Activated gamma-delta T cell treated with anti-CD3 and anti-CD28 coated beads, Interleukin-2, amount 50 U/mL, for 16 hours (primary cell): ENCODE results near the gene CCDC157.

ENCODE experiments used
- DNase-seq: peaks from one replicate; pipeline ENCODE4 v3.0.0-alpha.2; 2020; ENCODE audit warnings: low read depth

CCDC157 gene

DNA sequence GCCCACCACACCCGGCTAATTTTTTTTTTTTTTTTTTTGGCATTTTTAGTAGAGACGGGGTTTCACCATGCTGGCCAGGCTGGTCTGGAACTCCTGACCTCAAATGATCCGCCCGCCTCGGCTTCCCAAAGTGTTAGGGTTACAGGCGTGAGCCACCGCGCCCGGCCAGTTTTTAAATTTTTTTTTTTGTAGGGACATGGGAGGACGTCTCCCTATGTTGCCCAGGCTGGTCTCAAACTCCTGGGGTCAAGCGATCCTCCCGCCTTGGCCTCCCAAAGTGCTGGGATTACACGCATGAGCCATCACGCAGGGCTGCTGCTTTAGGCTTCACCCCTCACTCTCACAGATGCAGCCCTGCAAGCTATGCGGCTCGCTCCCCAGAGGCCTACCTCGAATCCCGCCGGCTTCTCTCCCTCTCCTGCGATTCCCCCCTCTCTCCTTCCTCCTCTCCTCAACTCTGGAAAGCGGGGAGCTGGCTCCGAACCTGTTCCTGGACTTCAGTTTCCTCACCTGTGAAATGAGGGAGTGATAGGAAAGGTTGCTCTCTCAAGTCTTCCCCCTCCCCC is 926 bp downstream of the CCDC157 start:
- no peak for DNase-seq

DNA sequence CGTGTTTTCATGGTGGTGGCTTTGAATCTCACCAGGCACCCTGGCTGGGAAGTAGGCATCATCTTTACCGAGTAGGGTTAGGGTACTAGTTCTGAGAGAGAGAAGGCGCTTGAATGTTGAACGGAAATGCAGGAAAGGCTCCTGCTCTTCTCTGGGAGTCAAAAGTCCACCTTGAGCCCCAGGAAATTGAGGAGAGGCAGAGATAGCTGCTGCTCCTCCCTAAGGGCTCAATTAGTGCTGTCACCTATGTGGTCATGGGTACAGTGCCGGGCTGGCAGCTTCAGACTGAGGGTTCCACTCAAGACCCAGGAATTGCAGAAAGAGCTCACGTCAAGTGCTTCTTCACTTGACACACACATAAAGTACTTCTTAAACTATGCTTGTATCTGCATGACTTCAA is 1.7 kb downstream of the CCDC157 start:
- no peak for DNase-seq

DNA sequence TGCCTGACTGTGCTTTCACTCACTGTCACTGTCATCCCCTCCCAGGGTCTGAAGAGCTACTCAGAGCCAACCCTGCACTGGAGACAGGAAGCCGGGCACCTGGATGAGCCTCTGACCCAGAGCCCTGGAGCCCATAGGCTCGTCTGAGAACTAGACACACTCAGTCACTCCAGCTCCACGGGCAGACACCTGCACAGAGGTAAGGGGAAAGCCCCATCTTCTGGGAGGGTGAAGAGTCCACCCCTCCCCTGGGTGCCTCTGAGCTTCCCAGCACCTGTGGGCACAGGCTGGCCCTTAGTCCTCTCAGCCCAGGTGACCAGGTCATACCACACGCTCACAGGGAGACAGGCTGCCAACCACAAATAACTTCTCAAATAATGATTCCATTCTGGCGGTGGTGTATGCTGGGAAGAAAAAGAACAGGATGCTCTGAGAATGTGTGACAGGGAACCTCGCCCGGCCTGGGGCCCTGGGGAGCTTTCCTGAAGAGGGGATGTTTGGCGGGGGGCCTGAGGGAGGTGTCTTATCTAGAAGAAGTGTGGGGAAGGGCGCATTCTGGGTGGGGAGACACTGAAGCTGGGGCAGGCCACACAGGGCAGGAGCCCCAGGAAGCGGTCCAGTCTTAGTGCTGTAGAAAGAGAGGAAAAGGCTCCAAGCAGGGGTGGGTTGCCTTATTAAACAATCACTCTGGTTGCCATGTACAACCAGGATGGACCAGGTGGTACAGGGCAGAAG is 5.3 kb downstream of the CCDC157 start:
- no peak for DNase-seq

GRCh38 chr22:30362651-30363281 is 6.0 kb downstream of the CCDC157 start:
- DNase-seq: no peak

- no peak for DNase-seq
Measured at GRCh38 chr22:30365891-30366290, 9.1 kb downstream of the CCDC157 start.

DNA sequence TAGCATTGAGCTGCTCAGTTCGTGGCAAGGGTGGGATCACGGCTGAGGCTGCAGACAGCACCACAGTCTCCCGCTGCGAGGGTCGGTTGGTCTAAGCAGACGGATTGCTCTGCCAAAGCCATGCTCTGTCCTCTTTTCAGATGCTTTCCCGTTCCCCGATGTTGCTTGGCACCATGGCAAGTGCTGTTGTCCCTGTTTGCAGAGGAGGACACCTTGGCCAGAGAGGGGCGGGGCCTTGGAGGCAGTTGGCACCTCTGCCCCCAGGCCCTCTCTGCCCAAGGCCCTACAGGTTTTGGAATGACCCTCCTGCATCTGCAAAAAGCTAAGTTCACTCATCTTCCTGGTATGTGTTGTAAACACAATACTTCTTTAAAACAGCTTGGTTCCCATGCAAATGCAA is 11.6 kb downstream of the CCDC157 start:
- DNase-seq: no peak

- DNase-seq: no peak
Measured at GRCh38 chr22:30370641-30371230, 13.9 kb downstream of the CCDC157 start.

- DNase-seq: no peak
Measured at GRCh38 chr22:30371321-30371720, 14.5 kb downstream of the CCDC157 start.

- no peak for DNase-seq
Measured at GRCh38 chr22:30371981-30372380, 15.2 kb downstream of the CCDC157 start.

DNA sequence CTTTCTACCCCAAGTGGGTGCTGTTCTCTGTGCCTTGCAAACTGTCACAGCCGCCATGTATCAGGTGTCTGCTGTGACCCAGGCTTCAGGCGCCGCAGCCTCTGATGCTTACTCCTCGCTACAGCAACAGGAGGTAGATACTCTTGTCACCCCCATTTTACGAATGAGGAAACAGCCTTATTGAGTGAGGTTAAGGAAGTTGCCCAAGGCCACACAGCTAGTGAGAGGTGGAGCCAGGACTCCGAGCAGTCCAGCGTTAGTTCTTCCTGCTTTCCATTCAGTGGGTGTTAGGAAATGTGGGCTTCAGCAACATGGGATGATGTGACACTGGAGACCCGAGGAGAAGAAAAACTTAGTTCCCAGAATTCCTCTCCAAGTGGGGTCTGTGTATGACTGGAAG is 16.1 kb downstream of the CCDC157 start:
- no peak for DNase-seq

GRCh38 chr22:30373331-30374325 is 16.8 kb downstream of the CCDC157 start:
- DNase-seq: no peak

DNA sequence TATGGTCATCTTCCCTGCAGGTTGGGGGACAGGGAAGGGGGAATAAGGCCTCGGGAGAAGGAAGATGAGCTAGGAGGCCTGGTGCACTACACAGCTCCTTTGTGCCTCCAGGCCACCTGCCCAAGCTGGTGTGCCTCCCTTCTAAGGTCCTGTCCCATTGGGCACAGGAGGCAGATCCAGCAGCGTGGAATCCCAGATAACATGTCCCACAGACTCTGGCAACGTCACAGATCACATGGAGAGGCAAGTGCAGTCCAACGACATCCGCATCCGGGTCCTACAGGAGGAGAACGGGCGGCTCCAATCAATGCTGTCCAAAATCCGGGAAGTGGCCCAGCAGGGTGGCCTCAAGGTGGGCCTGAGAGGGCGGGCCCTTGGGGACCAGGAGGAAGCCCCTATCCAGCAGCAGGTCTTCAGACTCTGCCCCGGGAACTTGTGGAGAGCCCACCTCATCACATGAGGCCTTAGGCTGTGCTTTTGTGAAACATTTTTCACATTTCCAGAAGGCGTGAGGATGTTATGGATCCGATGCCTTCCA is 18.6 kb downstream of the CCDC157 start:
- no peak for DNase-seq

- DNase-seq: no peak
Measured at GRCh38 chr22:30380011-30380410, 23.2 kb downstream of the CCDC157 start.

DNA sequence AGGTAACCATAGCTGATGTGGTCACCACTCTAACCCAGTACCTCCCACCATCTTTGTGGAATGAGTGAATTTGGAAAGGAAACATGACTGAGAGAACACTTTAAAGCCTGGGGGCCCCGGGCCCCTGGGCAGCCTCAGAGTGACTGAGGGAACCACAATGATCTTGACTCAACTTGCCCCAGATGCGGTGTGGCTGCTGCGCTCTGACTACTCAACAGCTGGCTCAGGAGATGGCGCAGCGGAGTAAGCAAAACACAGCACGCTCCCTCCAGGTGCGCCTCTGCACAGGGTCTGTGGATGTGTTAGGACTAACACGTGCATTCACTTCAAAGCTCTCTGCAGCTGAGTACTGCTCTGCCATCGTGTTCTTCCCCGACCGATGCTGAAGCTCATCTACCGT is 24.5 kb downstream of the CCDC157 start:
- no peak for DNase-seq

DNA sequence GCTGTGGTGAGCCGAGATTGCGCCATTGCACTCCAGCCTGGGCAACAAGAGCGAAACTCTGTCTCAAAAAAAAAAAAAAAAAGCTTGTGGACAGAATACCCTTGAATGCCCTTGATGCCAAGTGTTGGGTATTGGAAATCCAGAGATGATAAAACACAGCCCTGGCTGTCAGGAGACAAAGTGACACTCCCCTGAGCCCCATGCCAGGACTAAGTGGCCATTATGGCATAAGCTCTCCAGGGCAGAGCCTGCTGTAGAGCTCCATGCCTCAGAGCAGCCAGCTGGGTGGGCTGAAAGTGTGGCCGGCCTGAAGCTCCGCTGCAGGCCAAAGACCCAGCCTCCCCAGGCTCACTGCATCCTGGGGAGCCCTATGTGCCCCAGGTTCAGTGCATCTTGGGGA is 25.5 kb downstream of the CCDC157 start:
- no peak for DNase-seq

DNA sequence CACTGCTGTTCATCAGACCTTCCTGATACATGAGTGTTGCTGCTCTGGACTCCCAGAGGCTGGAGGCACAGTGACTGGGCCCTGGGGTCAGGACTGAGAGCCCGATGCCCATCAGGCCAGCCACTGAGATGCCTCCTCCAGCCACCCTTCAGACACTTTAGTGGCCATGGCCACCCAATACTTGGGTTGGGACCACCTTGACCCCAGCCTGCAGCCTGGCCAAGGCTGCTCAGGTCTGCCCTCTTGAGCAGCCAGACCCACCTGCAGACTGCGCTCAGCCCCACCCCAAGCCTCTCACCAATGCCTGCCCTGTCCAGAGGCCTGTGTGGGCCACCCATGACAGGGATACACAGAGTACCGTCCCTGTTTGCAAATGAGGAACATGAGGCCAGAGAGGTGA is 26.3 kb downstream of the CCDC157 start:
- DNase-seq: no peak

GRCh38 chr22:30385942-30386341 is 29.1 kb downstream of the CCDC157 start:
- no peak for DNase-seq

DNA sequence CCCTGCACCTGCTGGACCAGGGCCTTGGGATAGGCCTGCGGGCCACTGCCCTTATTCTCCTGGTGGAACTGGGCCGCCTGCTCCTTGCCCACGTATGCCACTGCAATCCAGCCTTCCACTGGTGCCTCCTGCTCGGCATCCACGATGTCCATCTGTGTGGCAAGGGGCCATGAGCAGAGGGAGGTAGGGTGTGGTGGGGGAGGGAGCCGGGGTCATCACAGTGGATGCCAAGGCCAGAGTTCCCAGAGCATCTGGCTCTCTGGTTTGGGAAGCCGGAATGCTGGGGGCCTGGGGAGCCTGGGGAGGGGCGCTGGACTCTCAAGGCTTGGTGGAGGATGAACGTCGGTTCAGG is 29.8 kb downstream of the CCDC157 start:
- DNase-seq: no peak

- DNase-seq: peak; percentile 76
Measured at GRCh38 chr22:30386960-30387827, 30.4 kb downstream of the CCDC157 start, which contains the start of gene RNF215. Gene RNF215 (minus strand): TSS chr22:30387411. CDS start chr22:30387313, 98 bp downstream.

DNA sequence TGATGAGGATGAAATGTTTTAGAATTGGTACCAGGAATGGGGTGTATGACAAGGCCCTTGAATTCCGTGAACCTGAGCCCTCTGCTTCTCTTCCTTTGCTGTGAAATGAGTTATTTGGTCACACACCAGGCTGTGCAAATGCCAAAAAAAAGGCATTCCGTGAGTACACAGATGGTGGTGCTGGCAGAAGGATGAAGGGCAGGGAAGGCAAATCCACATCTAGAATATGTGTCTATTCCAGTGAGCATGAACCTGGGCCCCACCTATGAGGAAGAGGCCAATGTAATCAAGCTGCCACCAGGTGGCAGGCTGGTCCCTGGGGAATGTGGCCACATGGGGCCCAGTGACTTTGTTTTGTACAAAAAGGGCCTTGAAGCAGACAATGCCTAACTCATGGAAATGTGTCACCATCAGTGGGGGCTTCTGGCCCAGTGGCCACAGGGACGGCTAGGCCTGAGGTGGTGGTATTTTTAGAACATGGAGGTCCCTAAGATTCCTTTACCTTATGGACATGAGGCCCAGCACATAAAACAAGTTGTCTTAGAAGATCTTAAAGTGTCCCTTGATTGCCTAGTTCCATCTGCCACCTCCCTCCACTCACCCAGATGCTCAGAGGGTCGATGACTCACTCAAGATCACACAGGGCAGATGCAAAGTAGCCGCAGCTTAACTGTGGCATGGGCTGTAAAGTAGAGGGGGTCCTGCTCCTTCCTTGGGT is 34.3 kb downstream of the CCDC157 start:
- DNase-seq: peak; percentile 71
